OCI-LY3 (cell line): ENCODE measurements around the gene MALAT1.
"Not testable (repeated sequence)": the region's sequence is repeated elsewhere in the genome, so short reads cannot be mapped to it uniquely, and the experiment has no call there.

Experiments
- H2AFZ ChIP-seq: fragments of 200-600, 300-600 bp; shearing (Covaris generic); 2 replicates; pipeline ENCODE4 v1.6.0; 2014; ENCODE audit warnings: antibody characterized with exemption, low read depth, low read length
- H3K27ac ChIP-seq: fragments of 200-600, 300-600 bp; sonication (generic); 2 replicates; pipeline ENCODE4 v1.5.1; 2014; ENCODE audit warnings: mild to moderate bottlenecking, low read length, moderate library complexity, mixed read lengths
- H3K27me3 ChIP-seq: fragments of 200-600, 300-600 bp; sonication (generic); 2 replicates; pipeline ENCODE4 v1.6.1; 2014; ENCODE audit warnings: low read depth, low read length, mixed read lengths
- H3K36me3 ChIP-seq: fragments of 200-600, 300-600 bp; sonication (generic); replicated peaks from 2 replicates; pipeline ENCODE3; 2014; ENCODE audit warnings: low read depth, low read length, mixed read lengths
- H3K4me1 ChIP-seq: fragments of 300-600, 200-600 bp; sonication (generic); 2 replicates; pipeline ENCODE4 v1.6.1; 2014; ENCODE audit warnings: low read length, mixed read lengths
- H3K4me2 ChIP-seq: fragments of 200-600, 300-600 bp; sonication (generic); 2 replicates; pipeline ENCODE4 v1.6.1; 2014; ENCODE audit warnings: low read length, mixed read lengths
- H3K4me3 ChIP-seq: fragments of 300-600, 200-600 bp; sonication (generic); 2 replicates; pipeline ENCODE4 v1.5.1; 2014; ENCODE audit warnings: antibody characterized with exemption, mild to moderate bottlenecking, low read length, moderate library complexity
- H3K79me2 ChIP-seq: fragments of 300-600, 200-600 bp; shearing (Covaris generic); 2 replicates; pipeline ENCODE4 v1.6.1; 2014; ENCODE audit warnings: mild to moderate bottlenecking, low read length, mixed read lengths
- H3K9ac ChIP-seq: fragments of 300-600, 200-600 bp; shearing (Covaris generic); 2 replicates; pipeline ENCODE4 v1.6.0; 2014; ENCODE audit warnings: mild to moderate bottlenecking, low read length, moderate library complexity
- H3K9me3 ChIP-seq: fragments of 200-600, 300-600 bp; shearing (Covaris generic); 2 replicates; pipeline ENCODE4 v1.6.1; 2014; ENCODE audit warnings: low read length, mixed read lengths; ENCODE audit not compliant: insufficient read depth
- H4K20me1 ChIP-seq: fragments of 200-600, 300-600 bp; sonication (generic); 2 replicates; pipeline ENCODE4 v1.6.1; 2016; ENCODE audit warnings: low read length, mixed read lengths; ENCODE audit not compliant: insufficient read depth
- CTCF ChIP-seq: fragments of 200-600, 300-600 bp; sonication (generic); IDR thresholded peaks from 2 replicates; pipeline ENCODE4 v1.5.1; 2014; ENCODE audit warnings: antibody characterized with exemption, low read length, low read depth
- EZH2phosphoT487 ChIP-seq: fragments of 200-600 bp; shearing (Covaris generic); IDR thresholded peaks from 2 replicates; pipeline ENCODE4 v1.6.1; 2018; ENCODE audit warnings: antibody characterized with exemption, mixed run types, low read depth

Gene MALAT1

GRCh38 chr11:65454696-65455456, 44.0 kb upstream of the MALAT1 start:
- Histone ChIP-seq H3K4me1 (peaks cover 33% of the 10 kb centered on the region), H3K36me3 (no peaks in the 10 kb centered on the region), H2AFZ (peak overlapping the region; percentile 98), H3K9me3 (no peaks in the 10 kb centered on the region), H3K27ac (peak overlapping the region; percentile 33), H3K9ac (peak overlapping the region; percentile 87), H3K79me2 (peaks cover 3% of the 10 kb centered on the region; the same call in 1 of the 2 replicates), H3K4me2 (peak overlapping the region; percentile 96), H4K20me1 (no peaks in the 10 kb centered on the region), H3K4me3 (peak overlapping the region; percentile 91), H3K27me3 (no peaks in the 10 kb centered on the region)
- peak; percentile 56 for TF ChIP-seq CTCF
- no peak for TF ChIP-seq EZH2phosphoT487

GRCh38 chr11:65456418-65456817, 42.4 kb upstream of the MALAT1 start:
- Histone ChIP-seq H3K4me2 (peak overlapping the region; percentile 56), H3K79me2 (peaks cover 3% of the 10 kb centered on the region; the same call in 1 of the 2 replicates), H3K36me3 (no peaks in the 10 kb centered on the region), H3K27me3 (no peaks in the 10 kb centered on the region), H3K9ac (no peak overlapping the region), H2AFZ (no peak overlapping the region), H3K9me3 (no peaks in the 10 kb centered on the region), H3K27ac (peak overlapping the region; percentile 2; the same call in 1 of the 2 replicates), H4K20me1 (no peaks in the 10 kb centered on the region), H3K4me1 (peaks cover 33% of the 10 kb centered on the region), H3K4me3 (peak overlapping the region; percentile 31)
- TF ChIP-seq EZH2phosphoT487 = no peak
- TF ChIP-seq CTCF = no peak

DNA sequence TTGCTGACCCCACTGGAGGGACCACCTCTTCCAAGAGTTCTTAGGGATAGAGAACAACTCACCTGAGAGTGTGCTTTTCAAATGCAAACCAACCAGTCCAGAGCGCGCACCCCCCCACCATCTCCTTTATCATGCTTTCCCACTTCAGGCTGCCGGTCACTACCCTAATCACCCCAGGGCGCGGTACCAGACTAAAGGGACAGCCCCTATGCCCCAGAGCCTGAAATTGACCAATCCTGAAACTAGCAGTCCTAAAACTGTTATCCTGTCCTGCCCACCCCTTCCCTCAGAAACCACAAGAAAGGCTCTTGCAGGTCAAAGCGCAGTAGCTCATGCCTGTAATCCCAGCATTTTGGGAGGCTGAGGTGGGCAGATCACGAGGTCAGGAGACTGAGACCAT, 39.3 kb upstream of the MALAT1 start:
- H3K4me1 ChIP-seq = peaks cover 29% of the 10 kb centered on the region
- no peak overlapping the region for H3K4me3 ChIP-seq
- H3K4me2 ChIP-seq = no peak overlapping the region
- H2AFZ ChIP-seq = no peak overlapping the region
- no peak overlapping the region for H3K9ac ChIP-seq
- H3K9me3 ChIP-seq = no peaks in the 10 kb centered on the region
- no peaks in the 10 kb centered on the region for H3K27me3 ChIP-seq
- no peak for TF ChIP-seq EZH2phosphoT487
- TF ChIP-seq CTCF = no peak
- no peaks in the 10 kb centered on the region for H4K20me1 ChIP-seq
- H3K79me2 ChIP-seq = peaks cover 3% of the 10 kb centered on the region; the same call in 1 of the 2 replicates
- H3K27ac ChIP-seq = no peak overlapping the region
- no peaks in the 10 kb centered on the region for H3K36me3 ChIP-seq

DNA sequence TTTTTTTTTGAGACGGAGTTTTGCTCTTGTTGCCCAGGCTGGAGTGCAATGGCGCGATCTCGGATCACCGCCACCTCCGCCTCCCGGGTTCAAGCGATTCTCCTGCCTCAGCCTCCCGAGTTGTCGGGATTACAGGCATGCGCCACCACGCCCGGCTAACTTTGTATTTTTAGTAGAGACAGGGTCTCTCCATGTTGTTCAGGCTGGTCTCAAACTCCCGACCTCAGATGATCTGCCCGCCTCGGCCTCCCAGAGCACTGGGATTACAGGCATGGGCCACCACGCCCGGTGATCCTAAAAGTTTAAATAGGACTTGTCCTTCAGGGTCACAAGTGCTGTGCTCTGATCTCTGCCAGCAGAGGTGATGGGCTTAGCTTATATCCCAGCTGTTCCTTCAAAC, 33.4 kb upstream of the MALAT1 start:
- not testable (repeated sequence) for H3K4me3 ChIP-seq, H3K79me2 ChIP-seq, H3K27me3 ChIP-seq, H3K9ac ChIP-seq, H2AFZ ChIP-seq, H3K27ac ChIP-seq, H3K4me1 ChIP-seq, H4K20me1 ChIP-seq, H3K36me3 ChIP-seq, H3K4me2 ChIP-seq, H3K9me3 ChIP-seq
